Frontal cortex (tissue), 4 donors: ENCODE measurements around the gene SH3BP2. TPM values are rescaled to one million over a fixed set of nuclear protein-coding genes. Genes with fewer than 3 reads are reported as not detected.

Experiments
- DNase-seq, 2 donors: peaks; one replicate each; pipeline ENCODE4 v3.0.0; 2012; ENCODE audit warnings: low spot score in 2 of 2
- FAIRE-seq: peaks from 2 replicates; lab custom pipeline; 2012; peaks lifted over from hg19 to GRCh38; lab: Jason Lieb, UNC
- total RNA-seq: library from RNA; depleted of rRNA; stranded (reverse); fragments of >200 nt; gene quantifications from one replicate; pipeline ENCODE4 v1.2.3, GENCODE V29; 2014
- donor health status: control.
- donor health status: control.
- donor health status: control.

SH3BP2 gene
- total RNA-seq, 1 donor from 2014 or later, result 19.6 TPM

GRCh38 chr4:2800691-2801596, 8.1 kb downstream of the SH3BP2 start:
- no peak for FAIRE-seq
- DNase-seq, result peak; percentile 64 to 82

DNA sequence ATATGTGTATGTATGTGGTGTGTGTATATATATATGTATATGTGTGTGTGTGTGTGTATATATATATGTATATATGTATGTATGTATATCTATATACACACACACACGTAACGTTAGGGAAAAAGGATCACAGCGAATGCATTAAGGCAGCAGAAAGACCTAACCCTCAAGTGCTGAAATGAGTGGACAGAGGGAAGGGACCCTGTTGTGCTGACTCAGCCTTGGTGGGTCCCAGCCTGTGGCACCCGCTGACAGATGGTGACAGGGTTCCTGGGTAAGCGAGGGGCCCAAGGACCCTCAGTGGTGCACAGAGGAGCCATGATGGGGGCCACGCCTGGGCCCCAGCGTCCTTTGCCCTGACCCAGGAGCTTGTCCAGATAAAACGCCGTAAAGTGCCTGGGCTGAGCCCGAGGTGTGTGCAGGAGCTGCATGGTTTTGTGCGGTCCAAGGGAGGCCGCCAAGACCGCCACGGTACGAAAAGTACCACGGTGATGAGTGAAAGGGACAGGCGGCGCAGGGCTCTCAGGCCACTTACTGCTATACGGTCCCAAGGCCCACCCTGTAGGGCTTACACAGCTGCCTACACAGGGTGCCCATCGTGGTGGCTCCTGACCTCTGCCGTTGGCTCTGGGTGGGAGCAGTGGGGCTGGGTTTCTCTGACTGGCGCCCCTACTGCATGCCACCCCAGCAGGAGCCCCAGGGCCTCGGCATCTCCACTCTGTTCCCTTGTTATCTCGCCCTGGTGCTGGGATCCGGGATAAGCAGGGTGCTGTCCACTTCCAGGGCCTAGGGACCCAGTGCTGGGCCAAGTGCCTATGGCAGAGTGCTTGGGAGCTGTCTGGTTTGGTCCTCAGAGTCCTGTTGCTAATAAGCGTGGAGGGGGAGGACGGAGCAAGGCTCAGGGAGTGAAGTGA, 10.0 kb downstream of the SH3BP2 start:
- FAIRE-seq, result no peak
- DNase-seq, result no peak

DNA sequence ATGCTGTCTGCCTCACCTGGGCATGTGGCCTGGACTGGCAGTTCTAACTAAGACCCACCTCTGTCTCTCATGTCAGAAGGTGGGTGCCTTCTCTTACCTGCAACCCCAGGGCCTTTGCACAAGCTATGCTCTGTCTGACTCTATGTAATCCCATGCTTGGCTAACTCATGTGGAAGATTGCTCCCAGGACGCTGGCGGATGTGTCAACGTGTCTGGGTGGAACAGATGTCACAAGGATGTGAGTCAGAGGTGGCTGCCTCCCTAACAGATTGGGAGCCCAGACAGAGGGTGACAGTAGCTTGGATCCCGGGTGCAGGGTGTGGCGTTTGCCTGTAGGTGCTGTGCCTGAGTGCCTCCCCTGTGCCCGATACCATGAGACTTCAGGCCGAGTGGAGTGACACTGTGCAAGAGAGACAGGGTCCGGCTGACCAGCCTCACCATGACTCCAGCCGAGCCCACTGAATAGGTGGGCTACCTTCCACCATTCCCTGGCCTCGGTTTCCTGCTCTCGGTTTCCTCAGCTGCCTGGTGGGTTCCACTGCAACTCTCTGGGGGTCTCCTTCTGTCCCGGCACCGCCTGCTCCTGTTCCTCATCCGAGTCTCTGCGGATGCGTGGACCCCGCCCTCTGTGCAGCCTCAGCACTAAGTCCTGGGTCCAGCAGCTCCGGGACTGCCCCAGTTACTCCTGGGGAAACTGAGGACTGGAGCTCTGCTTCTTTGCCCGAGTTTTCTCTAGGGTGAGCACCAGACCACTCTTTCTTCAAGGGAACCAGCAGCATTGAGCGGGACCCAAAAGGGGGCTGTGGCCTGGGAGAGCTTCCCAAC, 11.0 kb downstream of the SH3BP2 start:
- FAIRE-seq, result no peak
- DNase-seq, result no peak

- DNase-seq (no peak), FAIRE-seq (no peak)
These were observed 11.6 kb downstream of the SH3BP2 start for GRCh38 chr4:2804449-2804972.

DNA sequence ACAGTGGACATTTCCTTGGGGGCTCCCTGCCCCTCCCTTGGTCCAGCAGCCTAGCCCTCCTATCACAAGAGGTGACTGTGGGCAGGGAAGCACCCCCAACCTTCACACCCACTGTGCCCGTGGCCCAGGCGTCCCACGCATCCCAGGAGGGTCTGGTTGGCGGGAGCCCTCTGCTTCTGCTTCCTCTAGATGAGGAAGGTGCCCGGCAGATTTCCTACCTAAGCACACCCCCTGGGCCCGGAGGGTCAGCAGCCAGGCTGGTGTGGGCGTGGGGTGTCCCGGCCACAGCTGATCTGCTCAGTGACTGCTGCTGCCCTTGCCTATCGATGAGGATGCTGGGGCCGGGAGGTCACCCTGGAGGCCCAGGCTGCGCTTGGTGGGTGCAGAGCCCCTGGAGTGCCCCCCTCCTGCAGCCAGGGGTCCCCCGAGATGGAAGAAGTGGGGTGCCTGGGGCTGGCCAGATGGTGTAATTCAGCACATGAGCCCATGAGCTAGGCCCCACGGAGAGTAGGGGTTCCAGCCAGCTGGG, 12.2 kb downstream of the SH3BP2 start:
- FAIRE-seq, result no peak
- no peak for DNase-seq

DNA sequence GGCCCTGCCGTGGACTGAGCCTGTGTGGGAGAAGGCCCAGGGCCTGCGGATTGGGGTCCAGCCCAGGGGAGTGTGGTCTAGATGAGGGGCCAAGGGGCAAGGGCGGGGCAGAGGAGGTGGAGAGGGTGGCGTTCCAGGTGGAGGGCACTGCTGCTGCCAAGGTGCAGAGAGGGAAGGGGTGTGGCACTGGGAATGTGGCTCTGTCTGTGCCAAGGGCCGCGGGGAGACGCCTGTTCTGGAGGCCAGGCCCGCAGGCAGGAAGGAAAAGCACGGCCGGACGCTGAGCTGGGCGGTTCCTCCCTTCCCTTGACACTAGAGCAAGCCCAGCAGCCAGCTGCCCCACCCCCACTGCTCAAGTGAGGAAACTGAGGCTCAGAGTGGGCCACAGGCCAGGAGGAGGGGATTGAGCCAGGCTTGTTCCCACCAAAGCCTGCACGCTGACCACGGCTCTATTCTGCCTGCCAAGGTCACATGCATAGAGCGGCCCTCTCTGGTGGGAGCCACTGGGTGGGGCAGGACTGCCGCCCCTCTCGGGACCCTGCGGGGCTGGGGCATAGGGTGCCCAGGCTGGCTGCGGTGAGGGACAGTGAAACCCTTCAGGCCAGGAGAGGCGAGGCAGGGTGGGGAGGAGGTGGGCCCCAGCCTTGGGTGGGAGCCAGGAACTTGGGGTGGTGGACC, 13.0 kb downstream of the SH3BP2 start:
- FAIRE-seq (no peak), DNase-seq (no peak)

- FAIRE-seq (no peak), DNase-seq (no peak)
These were observed 13.8 kb downstream of the SH3BP2 start for GRCh38 chr4:2806390-2807355.

DNA sequence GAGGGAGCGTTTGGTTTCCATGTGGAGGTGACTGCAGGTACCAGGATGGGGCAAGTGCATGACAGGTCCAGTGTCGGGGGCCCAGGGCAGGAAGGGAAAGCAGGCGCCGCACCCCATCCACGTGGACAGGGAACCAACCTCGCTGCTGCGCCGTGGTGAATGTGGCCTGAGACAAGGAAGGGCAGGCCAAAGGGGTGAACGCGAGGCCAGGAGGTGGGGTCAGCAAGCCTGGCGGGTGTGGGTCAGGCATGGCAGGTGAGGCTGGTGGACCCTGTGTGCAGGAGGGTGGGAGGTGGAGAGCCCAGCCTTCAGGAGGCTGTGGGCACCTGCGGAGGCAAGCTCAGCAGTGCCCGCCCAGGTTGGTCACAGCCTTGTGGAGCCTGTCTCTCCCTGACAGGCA, 14.7 kb downstream of the SH3BP2 start:
- no peak for DNase-seq
- FAIRE-seq, result no peak

GRCh38 chr4:2808001-2808400, 15.1 kb downstream of the SH3BP2 start:
- FAIRE-seq (no peak), DNase-seq (no peak)

DNA sequence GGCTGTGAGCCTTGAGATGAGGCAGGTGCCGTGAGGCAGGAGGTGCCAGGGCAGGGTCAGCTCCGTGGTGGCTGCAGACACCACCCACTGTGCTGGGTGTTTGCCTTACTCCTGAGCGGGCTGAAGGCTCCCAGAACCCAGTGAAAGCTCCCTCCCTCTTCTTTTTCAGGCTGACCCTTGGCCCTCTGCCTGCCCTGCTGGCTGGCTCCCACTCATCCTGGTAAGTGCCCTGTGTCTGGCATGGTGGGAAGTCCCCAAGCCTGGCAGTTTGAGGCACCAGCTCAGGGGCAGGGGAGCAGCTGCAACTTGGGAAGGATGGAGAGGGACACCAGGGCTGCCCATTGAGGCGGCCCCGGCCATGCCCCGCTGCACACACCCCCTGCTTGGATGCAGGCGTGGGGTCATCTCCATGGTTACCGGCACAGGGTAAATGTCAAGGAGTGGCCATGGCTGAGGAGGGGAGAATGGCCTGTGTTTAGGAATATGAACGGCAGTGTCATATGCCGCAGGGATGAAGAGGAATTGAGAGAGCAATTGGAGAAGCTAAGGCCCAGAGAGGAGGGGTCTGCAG, 16.8 kb downstream of the SH3BP2 start:
- FAIRE-seq (no peak), DNase-seq (no peak)

DNA sequence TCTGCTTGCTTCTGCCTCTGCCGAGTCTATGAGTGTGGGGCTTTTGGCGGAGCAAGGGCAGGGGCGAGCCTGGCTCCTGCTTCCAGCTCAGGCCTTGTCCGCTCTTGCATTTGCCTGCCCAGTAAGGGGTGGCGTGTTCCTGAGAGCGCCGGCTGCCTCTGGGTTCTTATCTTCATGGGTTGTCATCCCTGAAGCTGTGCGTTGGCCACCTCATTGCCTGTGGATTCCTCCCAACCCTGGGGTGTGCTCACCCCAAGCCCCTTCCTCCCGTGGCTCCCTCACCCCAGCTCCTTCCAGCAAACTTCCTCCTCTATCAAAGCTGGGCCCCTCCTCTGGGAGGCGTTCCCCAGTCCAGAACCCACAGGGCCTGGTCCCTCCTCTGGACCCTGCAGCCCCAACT, 17.5 kb downstream of the SH3BP2 start:
- FAIRE-seq (no peak), DNase-seq (no peak)

GRCh38 chr4:2811830-2812611, 19.1 kb downstream of the SH3BP2 start:
- DNase-seq (peak in 1 of 2 donors; percentile 48), FAIRE-seq (no peak)

- FAIRE-seq (no peak), DNase-seq (no peak)
These were observed 19.9 kb downstream of the SH3BP2 start for GRCh38 chr4:2812612-2813354.

DNA sequence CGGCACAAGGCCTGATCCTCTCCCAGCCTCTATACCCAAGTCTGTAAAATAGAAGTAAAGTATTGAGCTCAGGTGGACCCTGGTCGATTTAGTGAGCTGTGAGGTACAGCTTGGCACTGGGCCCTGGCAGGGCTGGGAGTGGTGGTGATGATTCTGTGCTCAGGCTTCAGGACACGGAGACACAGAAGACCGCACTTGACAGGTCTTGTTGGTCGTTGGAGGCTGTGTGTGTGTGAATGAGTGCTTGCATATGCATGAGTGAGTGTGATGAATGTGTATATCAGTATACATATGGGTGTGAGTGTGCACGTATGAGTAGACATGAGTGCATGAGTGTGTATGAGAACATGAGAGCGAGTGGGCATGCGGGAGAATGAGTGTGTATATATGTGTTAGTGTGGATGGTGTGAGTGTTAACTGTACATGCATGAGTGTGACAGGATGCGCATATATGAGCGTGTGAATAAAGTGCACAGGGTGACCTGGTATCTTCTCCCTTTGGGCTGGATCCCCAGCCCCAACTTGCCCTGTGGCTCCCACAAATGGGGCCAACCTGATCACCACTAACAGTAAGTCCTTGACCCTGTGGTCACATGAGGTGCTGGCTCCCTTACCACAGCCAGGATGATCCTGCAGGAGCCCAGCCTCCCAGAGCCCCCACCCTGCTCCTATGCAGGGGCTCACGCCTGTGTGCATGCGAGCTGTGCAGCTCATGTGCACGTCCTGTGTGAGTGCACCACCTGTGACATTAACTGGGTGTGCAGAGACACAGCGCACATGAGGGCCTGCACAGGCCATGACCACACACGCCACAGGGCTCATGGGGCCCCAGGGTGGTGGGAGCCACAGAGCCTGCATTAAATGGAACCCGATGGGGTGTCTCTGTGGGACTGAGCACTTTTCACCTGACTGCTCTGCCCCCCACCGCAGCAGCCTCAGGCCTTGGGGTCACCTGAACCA, 20.8 kb downstream of the SH3BP2 start:
- DNase-seq (no peak), FAIRE-seq (no peak)
